Neuronal stem cell (in vitro differentiated cells): ENCODE results near the gene ADH4.

Experiments
- DNase-seq: peaks from one replicate; pipeline ENCODE4 v3.0.0-alpha.2; 2013; ENCODE audit warnings: low spot score
- H2AFZ ChIP-seq: one replicate; pipeline ENCODE4 v1.6.1; 2013; ENCODE audit warnings: mild to moderate bottlenecking, low read length, inconsistent platforms
- H2AK5ac ChIP-seq: 2 replicates; pipeline ENCODE4 v1.6.1; 2013; ENCODE audit warnings: low read depth, mild to moderate bottlenecking, inconsistent platforms, low read length, moderate library complexity, mixed read lengths
- H2BK120ac ChIP-seq: 2 replicates; pipeline ENCODE4 v1.6.1; 2013; ENCODE audit warnings: low read depth, mild to moderate bottlenecking, inconsistent platforms, low read length, moderate library complexity, mixed read lengths
- H2BK12ac ChIP-seq: one replicate; pipeline ENCODE4 v1.6.1; 2013; ENCODE audit warnings: low read length, inconsistent platforms
- H2BK15ac ChIP-seq: 2 replicates; pipeline ENCODE4 v1.6.1; 2013; ENCODE audit warnings: mild to moderate bottlenecking, low read length, inconsistent platforms, mixed read lengths
- H2BK5ac ChIP-seq: one replicate; pipeline ENCODE4 v1.6.1; 2013; ENCODE audit warnings: inconsistent platforms, mild to moderate bottlenecking, low read length, moderate library complexity
- H3K14ac ChIP-seq: one replicate; pipeline ENCODE4 v1.6.1; 2013; ENCODE audit warnings: low read length, inconsistent platforms
- H3K18ac ChIP-seq: 2 replicates; pipeline ENCODE4 v1.6.1; 2013; ENCODE audit warnings: low read length, inconsistent platforms
- H3K23ac ChIP-seq: 2 replicates; pipeline ENCODE4 v1.6.1; 2013; ENCODE audit warnings: low read depth, mild to moderate bottlenecking, mixed read lengths, low read length, inconsistent platforms; ENCODE audit not compliant: poor library complexity
- H3K27ac ChIP-seq: replicated peaks from 3 replicates; pipeline ENCODE4 v1.5.1; 2013; ENCODE audit warnings: low read length, inconsistent platforms
- H3K27me3 ChIP-seq, 3 experiments: 2 replicates each; pipeline ENCODE4 v1.6.1; 2013; ENCODE audit warnings: low read length in 3 of 3, mild to moderate bottlenecking in 2 of 3, inconsistent platforms in 1 of 3, low read depth in 1 of 3, mixed read lengths in 1 of 3, moderate library complexity in 1 of 3; ENCODE audit not compliant: control insufficient read depth in 3 of 3, insufficient read depth in 3 of 3
- H3K36me3 ChIP-seq, 2 donors: replicated peaks in 1 of 2; 2 replicates each; pipeline ENCODE4 v1.6.1; 2013; ENCODE audit warnings: low read length in 2 of 2; ENCODE audit not compliant: control insufficient read depth in 2 of 2, insufficient read depth in 2 of 2
- H3K4ac ChIP-seq: 2 replicates; pipeline ENCODE4 v1.6.1; 2013; ENCODE audit warnings: inconsistent platforms, mild to moderate bottlenecking, low read length, moderate library complexity
- H3K4me1 ChIP-seq, 2 donors: 1 replicate in 1 of 2; 2 replicates in 1 of 2; pipeline ENCODE4 v1.6.1; 2013; ENCODE audit warnings: low read length in 2 of 2, low read depth in 1 of 2; ENCODE audit not compliant: control insufficient read depth in 2 of 2, insufficient read depth in 1 of 2
- H3K4me2 ChIP-seq: one replicate; pipeline ENCODE4 v1.6.1; 2013; ENCODE audit warnings: mild to moderate bottlenecking, low read length, inconsistent platforms; ENCODE audit not compliant: insufficient read depth, poor library complexity, severe bottlenecking
- H3K4me3 ChIP-seq, 2 donors: 2 replicates each; pipeline ENCODE4 v1.5.1; 2013; ENCODE audit warnings: low read length in 2 of 2, mild to moderate bottlenecking in 2 of 2, inconsistent platforms in 1 of 2, moderate library complexity in 1 of 2
- H3K79me1 ChIP-seq: one replicate; pipeline ENCODE4 v1.6.1; 2013; ENCODE audit warnings: low read depth, mild to moderate bottlenecking, inconsistent platforms, low read length, moderate library complexity
- H3K9ac ChIP-seq: one replicate; pipeline ENCODE4 v1.6.1; 2013; ENCODE audit warnings: mild to moderate bottlenecking, low read depth, low read length, inconsistent platforms; ENCODE audit not compliant: poor library complexity
- H3K9me3 ChIP-seq, 2 donors: replicated peaks in 1 of 2; 2 replicates each; pipeline versions ENCODE3 to v1.6.1; 2013; ENCODE audit warnings: low read length in 2 of 2, mild to moderate bottlenecking in 2 of 2, inconsistent platforms in 1 of 2, low read depth in 1 of 2, mixed read lengths in 1 of 2, moderate library complexity in 1 of 2; ENCODE audit not compliant: control insufficient read depth in 2 of 2, insufficient read depth in 1 of 2
- H4K8ac ChIP-seq: one replicate; pipeline ENCODE4 v1.6.1; 2013; ENCODE audit warnings: low read depth, mild to moderate bottlenecking, inconsistent platforms, low read length, moderate library complexity
- H4K91ac ChIP-seq: one replicate; pipeline ENCODE4 v1.6.1; 2013; ENCODE audit warnings: low read length, low read depth, mild to moderate bottlenecking, inconsistent platforms; ENCODE audit not compliant: poor library complexity
- WGBS, 2 donors: extraction: QIAGEN DNeasy Blood & Tissue Kit; methylation state at CpG; one replicate each; pipeline ENCODE4 v1.1.7; 2013; ENCODE audit warnings: missing lambda C conversion rate in 2 of 2, mixed read lengths in 1 of 2; ENCODE audit not compliant: insufficient read length in 2 of 2, insufficient replicate concordance in 1 of 2; ENCODE audit errors: extremely low coverage in 2 of 2; 5-methylcytosine and 5-hydroxymethylcytosine counted together

Gene ADH4

GRCh38 chr4:99157478-99157935 is 13.4 kb upstream of the ADH4 start:
- no peak overlapping the region for H3K18ac ChIP-seq
- H2BK5ac ChIP-seq = no peak overlapping the region
- H2AFZ ChIP-seq = no peak overlapping the region

GRCh38 chr4:99156992-99157391 is 12.9 kb upstream of the ADH4 start:
- no peak overlapping the region for H3K9ac ChIP-seq
- no peaks in the 10 kb centered on the region for H3K4me1 ChIP-seq
- H4K91ac ChIP-seq = no peak overlapping the region
- no peak overlapping the region for H4K8ac ChIP-seq
- H3K14ac ChIP-seq = no peak overlapping the region
- no peak overlapping the region for H2BK120ac ChIP-seq
- WGBS, 2 donors = no CpG with 5 or more reads among the region's 1 CpG
- H3K36me3 ChIP-seq = peaks cover 0 to 2% of the 10 kb centered on the region in 2 donors
- H2BK12ac ChIP-seq = no peak overlapping the region
- no peak for DNase-seq
- H3K18ac ChIP-seq = no peak overlapping the region
- no peak overlapping the region for H3K23ac ChIP-seq
- no peak overlapping the region for H3K27ac ChIP-seq
- no peak overlapping the region for H2BK5ac ChIP-seq
- H2AFZ ChIP-seq = no peak overlapping the region
- H3K4ac ChIP-seq = no peak overlapping the region
- H3K4me2 ChIP-seq = no peak overlapping the region
- H2AK5ac ChIP-seq = no peak overlapping the region
- peaks cover 0 to 5% of the 10 kb centered on the region in 2 donors for H3K9me3 ChIP-seq
- H3K4me3 ChIP-seq = no peak overlapping the region
- no peaks in the 10 kb centered on the region for H3K27me3 ChIP-seq
- H3K79me1 ChIP-seq = no peaks in the 10 kb centered on the region
- H2BK15ac ChIP-seq = no peak overlapping the region

More at GRCh38 chr4:99157478-99157935, 13.4 kb upstream of the ADH4 start:
- Histone ChIP-seq H3K4ac (no peak overlapping the region), H2BK120ac (no peak overlapping the region), H2BK15ac (no peak overlapping the region), H3K27ac (no peak overlapping the region), H3K4me3 (no peak overlapping the region), H3K4me2 (no peak overlapping the region), H3K27me3 (no peaks in the 10 kb centered on the region), H3K14ac (no peak overlapping the region), H4K8ac (no peak overlapping the region), H4K91ac (no peak overlapping the region), H3K9ac (no peak overlapping the region), H3K36me3 (peaks cover 0 to 2% of the 10 kb centered on the region in 2 donors), H3K79me1 (no peaks in the 10 kb centered on the region), H3K4me1 (no peaks in the 10 kb centered on the region), H3K23ac (no peak overlapping the region), H3K9me3 (no peaks in the 10 kb centered on the region), H2BK12ac (no peak overlapping the region), H2AK5ac (no peak overlapping the region)
- no peak for DNase-seq
- no CpG with 5 or more reads among the region's 3 CpGs for WGBS, 2 donors

- Histone ChIP-seq H3K79me1 (no peaks in the 10 kb centered on the region), H2BK15ac (no peak overlapping the region), H3K4me1 (no peaks in the 10 kb centered on the region), H2AK5ac (no peak overlapping the region), H2AFZ (no peak overlapping the region), H3K23ac (no peak overlapping the region), H3K4ac (no peak overlapping the region), H3K27ac (no peak overlapping the region), H3K4me3 (no peak overlapping the region), H2BK12ac (no peak overlapping the region), H3K4me2 (no peak overlapping the region), H3K14ac (no peak overlapping the region), H2BK120ac (no peak overlapping the region), H3K9me3 (peaks cover 3 to 11% of the 10 kb centered on the region in 2 donors), H3K9ac (no peak overlapping the region), H4K8ac (no peak overlapping the region), H3K27me3 (no peaks in the 10 kb centered on the region), H3K36me3 (peaks cover 0 to 2% of the 10 kb centered on the region in 2 donors), H3K18ac (no peak overlapping the region), H4K91ac (no peak overlapping the region), H2BK5ac (no peak overlapping the region)
- no peak for DNase-seq
- no CpG with 5 or more reads among the region's 4 CpGs for WGBS, 2 donors
Measured at GRCh38 chr4:99154658-99155342, 10.7 kb upstream of the ADH4 start.

GRCh38 chr4:99151995-99152394 is 7.9 kb upstream of the ADH4 start:
- Histone ChIP-seq H3K4me1 (no peaks in the 10 kb centered on the region), H3K9ac (no peak overlapping the region), H2BK15ac (no peak overlapping the region), H3K4ac (no peak overlapping the region), H2AK5ac (no peak overlapping the region), H3K18ac (no peak overlapping the region), H3K27me3 (no peaks in the 10 kb centered on the region), H2BK12ac (no peak overlapping the region), H2BK120ac (no peak overlapping the region), H4K91ac (no peak overlapping the region), H3K36me3 (peaks cover 0 to 2% of the 10 kb centered on the region in 2 donors), H3K23ac (no peak overlapping the region), H2BK5ac (no peak overlapping the region), H3K27ac (no peak overlapping the region), H3K14ac (no peak overlapping the region), H4K8ac (no peak overlapping the region), H3K79me1 (no peaks in the 10 kb centered on the region), H3K9me3 (peaks cover 6 to 11% of the 10 kb centered on the region in 2 donors), H2AFZ (no peak overlapping the region), H3K4me2 (no peak overlapping the region), H3K4me3 (no peak overlapping the region)
- DNase-seq = no peak
- WGBS, 2 donors = no CpG with 5 or more reads among the region's 1 CpG
